Measurements from ENCODE around the gene ARMC2.
"Not testable (repeated sequence)": the region's sequence is repeated elsewhere in the genome, so short reads cannot be mapped to it uniquely, and the experiment has no call there.

ARMC2 gene

GRCh38 chr6:108978638-108979037, 130.4 kb downstream of the ARMC2 start:
- not testable (repeated sequence) for H3K27me3 ChIP-seq (ENCODE audit: control insufficient read depth in 1 of 2, insufficient read depth in 2 of 2, low read length in 2 of 2); H3K27ac ChIP-seq (ENCODE audit: low read depth, low read length); H3K9ac ChIP-seq (ENCODE audit: low read length); H3K9me3 ChIP-seq (ENCODE audit: low read length); H3K4me3 ChIP-seq (ENCODE audit: low read depth in 1 of 2, low read length in 2 of 2); H3K36me3 ChIP-seq (ENCODE audit: insufficient read depth, low read length); H3K4me1 ChIP-seq (ENCODE audit: insufficient read depth, low read length)

GRCh38 chr6:108982154-108983113, 134.2 kb downstream of the ARMC2 start:
- Histone ChIP-seq H3K36me3 (ENCODE audit: insufficient read depth, low read length) (peaks cover 10% of the 10 kb centered on the region), H3K4me1 (ENCODE audit: insufficient read depth, low read length) (no peaks in the 10 kb centered on the region), H3K4me3 (ENCODE audit: low read depth in 1 of 2, low read length in 2 of 2) (no peak overlapping the region), H3K9me3 (ENCODE audit: low read length) (no peaks in the 10 kb centered on the region), H3K27ac (ENCODE audit: low read depth, low read length) (no peak overlapping the region), H3K9ac (ENCODE audit: low read length) (no peak overlapping the region), H3K27me3 (ENCODE audit: control insufficient read depth in 1 of 2, insufficient read depth in 2 of 2, low read length in 2 of 2) (no peaks in the 10 kb centered on the region)

- Histone ChIP-seq H3K36me3 (ENCODE audit: insufficient read depth, low read length) (peaks cover 17% of the 10 kb centered on the region), H3K27me3 (ENCODE audit: control insufficient read depth in 1 of 2, insufficient read depth in 2 of 2, low read length in 2 of 2) (no peaks in the 10 kb centered on the region), H3K4me1 (ENCODE audit: insufficient read depth, low read length) (peaks cover under 1% of the 10 kb centered on the region), H3K4me3 (ENCODE audit: low read depth in 1 of 2, low read length in 2 of 2) (no peak overlapping the region), H3K27ac (ENCODE audit: low read depth, low read length) (no peak overlapping the region), H3K9ac (ENCODE audit: low read length) (no peak overlapping the region), H3K9me3 (ENCODE audit: low read length) (no peaks in the 10 kb centered on the region)
These were observed 134.9 kb downstream of the ARMC2 start for GRCh38 chr6:108983151-108983550.

GRCh38 chr6:108985301-108985700, 137.1 kb downstream of the ARMC2 start:
- Histone ChIP-seq H3K4me3 (ENCODE audit: low read depth in 1 of 2, low read length in 2 of 2) (no peak overlapping the region), H3K9me3 (ENCODE audit: low read length) (no peaks in the 10 kb centered on the region), H3K9ac (ENCODE audit: low read length) (no peak overlapping the region), H3K27ac (ENCODE audit: low read depth, low read length) (no peak overlapping the region), H3K27me3 (ENCODE audit: control insufficient read depth in 1 of 2, insufficient read depth in 2 of 2, low read length in 2 of 2) (no peaks in the 10 kb centered on the region), H3K4me1 (ENCODE audit: insufficient read depth, low read length) (peaks cover 8% of the 10 kb centered on the region), H3K36me3 (ENCODE audit: insufficient read depth, low read length) (peaks cover 30% of the 10 kb centered on the region)

- Histone ChIP-seq H3K27ac (ENCODE audit: low read depth, low read length) (no peak overlapping the region), H3K36me3 (ENCODE audit: insufficient read depth, low read length) (peaks cover 47% of the 10 kb centered on the region)
These were observed 138.9 kb downstream of the ARMC2 start for GRCh38 chr6:108987156-108987555.

GRCh38 chr6:108988296-108988695, 140.1 kb downstream of the ARMC2 start:
- Histone ChIP-seq H3K9me3 (ENCODE audit: low read length) (no peaks in the 10 kb centered on the region), H3K4me3 (ENCODE audit: low read depth in 1 of 2, low read length in 2 of 2) (no peak overlapping the region), H3K27me3 (ENCODE audit: control insufficient read depth in 1 of 2, insufficient read depth in 2 of 2, low read length in 2 of 2) (no peaks in the 10 kb centered on the region), H3K36me3 (ENCODE audit: insufficient read depth, low read length) (peaks cover 53% of the 10 kb centered on the region), H3K27ac (ENCODE audit: low read depth, low read length) (no peak overlapping the region), H3K4me1 (ENCODE audit: insufficient read depth, low read length) (peaks cover 16% of the 10 kb centered on the region), H3K9ac (ENCODE audit: low read length) (no peak overlapping the region)

More at GRCh38 chr6:108987156-108987555, 138.9 kb downstream of the ARMC2 start:
- no peaks in the 10 kb centered on the region for H3K9me3 ChIP-seq (ENCODE audit: low read length)
- no peak overlapping the region for H3K4me3 ChIP-seq (ENCODE audit: low read depth in 1 of 2, low read length in 2 of 2)
- no peak overlapping the region for H3K9ac ChIP-seq (ENCODE audit: low read length)
- no peaks in the 10 kb centered on the region for H3K27me3 ChIP-seq (ENCODE audit: control insufficient read depth in 1 of 2, insufficient read depth in 2 of 2, low read length in 2 of 2)
- peaks cover 16% of the 10 kb centered on the region for H3K4me1 ChIP-seq (ENCODE audit: insufficient read depth, low read length)

GRCh38 chr6:108988765-108989164, 140.5 kb downstream of the ARMC2 start:
- Histone ChIP-seq H3K4me1 (ENCODE audit: insufficient read depth, low read length) (peaks cover 16% of the 10 kb centered on the region), H3K27me3 (ENCODE audit: control insufficient read depth in 1 of 2, insufficient read depth in 2 of 2, low read length in 2 of 2) (no peaks in the 10 kb centered on the region), H3K4me3 (ENCODE audit: low read depth in 1 of 2, low read length in 2 of 2) (no peak overlapping the region), H3K9me3 (ENCODE audit: low read length) (no peaks in the 10 kb centered on the region), H3K27ac (ENCODE audit: low read depth, low read length) (no peak overlapping the region), H3K9ac (ENCODE audit: low read length) (no peak overlapping the region), H3K36me3 (ENCODE audit: insufficient read depth, low read length) (peaks cover 58% of the 10 kb centered on the region)

- no peak overlapping the region for H3K27ac ChIP-seq (ENCODE audit: low read depth, low read length)
- peaks cover 60% of the 10 kb centered on the region for H3K36me3 ChIP-seq (ENCODE audit: insufficient read depth, low read length)
- H3K9ac ChIP-seq (ENCODE audit: low read length), result no peak overlapping the region
- no peaks in the 10 kb centered on the region for H3K27me3 ChIP-seq (ENCODE audit: control insufficient read depth in 1 of 2, insufficient read depth in 2 of 2, low read length in 2 of 2)
- H3K4me1 ChIP-seq (ENCODE audit: insufficient read depth, low read length), result peaks cover 16% of the 10 kb centered on the region
- no peak overlapping the region for H3K4me3 ChIP-seq (ENCODE audit: low read depth in 1 of 2, low read length in 2 of 2)
- no peaks in the 10 kb centered on the region for H3K9me3 ChIP-seq (ENCODE audit: low read length)
These were observed 141.5 kb downstream of the ARMC2 start for GRCh38 chr6:108989700-108990099.

- H3K36me3 ChIP-seq (ENCODE audit: insufficient read depth, low read length), result peaks cover 62% of the 10 kb centered on the region
- peaks cover 9% of the 10 kb centered on the region for H3K4me1 ChIP-seq (ENCODE audit: insufficient read depth, low read length)
- no peak overlapping the region for H3K4me3 ChIP-seq (ENCODE audit: low read depth in 1 of 2, low read length in 2 of 2)
- H3K27ac ChIP-seq (ENCODE audit: low read depth, low read length), result no peak overlapping the region
- no peaks in the 10 kb centered on the region for H3K9me3 ChIP-seq (ENCODE audit: low read length)
- no peaks in the 10 kb centered on the region for H3K27me3 ChIP-seq (ENCODE audit: control insufficient read depth in 1 of 2, insufficient read depth in 2 of 2, low read length in 2 of 2)
- no peak overlapping the region for H3K9ac ChIP-seq (ENCODE audit: low read length)
These were observed 145.7 kb downstream of the ARMC2 start for GRCh38 chr6:108993876-108994275.

GRCh38 chr6:108995296-108995695, 147.1 kb downstream of the ARMC2 start:
- Histone ChIP-seq H3K9me3 (ENCODE audit: low read length) (no peaks in the 10 kb centered on the region), H3K4me1 (ENCODE audit: insufficient read depth, low read length) (peaks cover 8% of the 10 kb centered on the region), H3K36me3 (ENCODE audit: insufficient read depth, low read length) (peaks cover 64% of the 10 kb centered on the region), H3K27ac (ENCODE audit: low read depth, low read length) (no peak overlapping the region), H3K27me3 (ENCODE audit: control insufficient read depth in 1 of 2, insufficient read depth in 2 of 2, low read length in 2 of 2) (no peaks in the 10 kb centered on the region), H3K9ac (ENCODE audit: low read length) (no peak overlapping the region), H3K4me3 (ENCODE audit: low read depth in 1 of 2, low read length in 2 of 2) (no peak overlapping the region)

GRCh38 chr6:108996208-108996607, 148.0 kb downstream of the ARMC2 start:
- H3K9me3 ChIP-seq (ENCODE audit: low read length), result no peaks in the 10 kb centered on the region
- no peak overlapping the region for H3K27ac ChIP-seq (ENCODE audit: low read depth, low read length)
- no peaks in the 10 kb centered on the region for H3K27me3 ChIP-seq (ENCODE audit: control insufficient read depth in 1 of 2, insufficient read depth in 2 of 2, low read length in 2 of 2)
- H3K4me1 ChIP-seq (ENCODE audit: insufficient read depth, low read length), result peaks cover under 1% of the 10 kb centered on the region
- H3K9ac ChIP-seq (ENCODE audit: low read length), result no peak overlapping the region
- no peak overlapping the region for H3K4me3 ChIP-seq (ENCODE audit: low read depth in 1 of 2, low read length in 2 of 2)
- peaks cover 56% of the 10 kb centered on the region for H3K36me3 ChIP-seq (ENCODE audit: insufficient read depth, low read length)

- H3K36me3 ChIP-seq (ENCODE audit: insufficient read depth, low read length), result peaks cover 40% of the 10 kb centered on the region
These were observed 150.3 kb downstream of the ARMC2 start for GRCh38 chr6:108998485-108998884.

More at GRCh38 chr6:108998485-108998884, 150.3 kb downstream of the ARMC2 start:
- Histone ChIP-seq H3K9me3 (ENCODE audit: low read length) (no peaks in the 10 kb centered on the region), H3K9ac (ENCODE audit: low read length) (no peak overlapping the region), H3K27me3 (ENCODE audit: control insufficient read depth in 1 of 2, insufficient read depth in 2 of 2, low read length in 2 of 2) (no peaks in the 10 kb centered on the region), H3K4me1 (ENCODE audit: insufficient read depth, low read length) (peaks cover 19% of the 10 kb centered on the region), H3K27ac (ENCODE audit: low read depth, low read length) (no peak overlapping the region), H3K4me3 (ENCODE audit: low read depth in 1 of 2, low read length in 2 of 2) (no peak overlapping the region)

Data from muscle layer of colon (tissue), 2 donors.